H4 (cell line): ENCODE measurements around the gene BACH2. TPM values are rescaled to one million over a fixed set of nuclear protein-coding genes. Genes with fewer than 3 reads are reported as not detected.

Experiments used
- DNase-seq: peaks from one replicate; pipeline ENCODE4 v3.0.0-alpha.2; 2015; ENCODE audit warnings: low spot score
- total RNA-seq: library from RNA; depleted of rRNA; stranded (reverse); fragments of >200 nt; shearing (Covaris generic); gene quantifications from 2 replicates; pipeline ENCODE4 v1.2.3, GENCODE V29; 2014

BACH2 gene
- total RNA-seq, 1 experiment from 2014 or later: 0.31 TPM

DNA sequence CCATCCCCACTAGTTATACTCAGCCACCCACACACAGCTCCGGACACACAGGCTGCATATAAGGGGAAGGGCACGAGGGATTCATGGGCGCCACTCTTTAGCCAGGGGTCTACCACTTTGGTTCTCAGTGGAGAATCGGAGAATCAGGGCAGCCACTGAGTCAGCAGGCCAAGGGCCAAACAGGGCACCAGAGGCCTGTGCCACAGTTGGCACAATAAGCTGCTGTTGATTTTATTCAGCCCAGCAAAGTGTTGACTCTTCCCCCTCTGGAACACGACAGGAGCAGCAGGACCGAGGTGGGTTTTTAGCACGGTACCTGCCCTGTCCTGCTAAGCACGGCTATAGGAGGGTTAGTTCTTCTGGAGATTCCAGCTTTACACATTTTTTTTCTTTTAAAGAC is 354.0 kb downstream of the BACH2 start:
- DNase-seq: no peak

GRCh38 chr6:89941763-89942497 is 354.7 kb downstream of the BACH2 start:
- no peak for DNase-seq

DNA sequence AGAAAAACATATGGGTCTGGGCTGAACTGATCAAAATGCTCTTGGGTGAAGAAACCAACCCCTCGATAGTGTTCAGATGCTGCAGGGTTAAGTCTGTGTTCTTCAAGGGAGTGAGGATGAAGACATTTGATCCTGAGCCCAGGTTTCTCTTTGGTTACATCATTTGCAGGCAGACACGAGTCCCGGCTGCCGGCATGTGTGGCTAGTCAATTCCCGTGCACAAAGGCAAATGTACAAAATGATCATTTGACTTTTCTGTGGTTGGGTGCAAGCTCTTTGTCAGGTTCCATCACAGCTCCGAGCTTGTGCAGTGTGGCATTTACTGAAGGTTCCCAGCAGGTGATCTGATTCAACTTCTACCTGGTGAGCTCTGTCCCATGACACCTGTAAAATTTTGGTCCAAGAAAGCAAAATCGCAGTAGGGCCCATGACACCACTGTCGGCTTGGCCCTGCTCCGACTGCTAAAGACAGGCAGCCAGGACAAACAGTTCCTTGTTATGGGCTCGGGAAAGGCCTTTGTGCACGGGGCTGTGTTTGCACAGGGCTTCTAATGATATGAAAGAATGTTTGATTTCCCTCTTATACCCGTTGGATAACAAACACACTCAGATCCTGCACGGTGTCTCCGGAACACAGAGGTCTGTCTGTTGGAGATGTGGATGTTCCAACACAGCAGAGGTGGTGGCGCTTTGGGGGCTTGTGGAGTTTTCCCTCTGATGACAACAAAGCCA is 355.4 kb downstream of the BACH2 start:
- DNase-seq: no peak

GRCh38 chr6:89940225-89941027 is 356.2 kb downstream of the BACH2 start:
- peak; percentile 73 for DNase-seq

DNA sequence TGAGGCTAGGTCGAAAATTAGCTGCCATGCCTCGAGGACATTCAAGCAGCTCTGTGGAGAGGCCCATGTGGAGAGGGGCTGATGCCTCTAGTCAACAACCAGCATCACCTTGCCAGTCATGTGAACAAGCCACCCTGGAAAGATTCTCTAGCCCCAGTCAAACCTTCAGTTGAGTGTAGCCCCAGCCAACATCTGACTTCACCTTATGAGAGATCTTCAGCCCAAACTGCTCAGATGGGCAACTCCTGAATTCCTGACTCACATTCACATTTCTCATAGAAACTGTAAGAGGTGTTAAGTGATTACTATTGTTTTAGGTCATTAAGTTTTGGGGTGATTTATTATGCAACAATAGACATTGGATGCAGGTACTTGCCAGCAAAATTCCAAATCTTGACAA is 357.5 kb downstream of the BACH2 start:
- no peak for DNase-seq

GRCh38 chr6:89938014-89938413 is 358.6 kb downstream of the BACH2 start:
- DNase-seq: no peak

DNA sequence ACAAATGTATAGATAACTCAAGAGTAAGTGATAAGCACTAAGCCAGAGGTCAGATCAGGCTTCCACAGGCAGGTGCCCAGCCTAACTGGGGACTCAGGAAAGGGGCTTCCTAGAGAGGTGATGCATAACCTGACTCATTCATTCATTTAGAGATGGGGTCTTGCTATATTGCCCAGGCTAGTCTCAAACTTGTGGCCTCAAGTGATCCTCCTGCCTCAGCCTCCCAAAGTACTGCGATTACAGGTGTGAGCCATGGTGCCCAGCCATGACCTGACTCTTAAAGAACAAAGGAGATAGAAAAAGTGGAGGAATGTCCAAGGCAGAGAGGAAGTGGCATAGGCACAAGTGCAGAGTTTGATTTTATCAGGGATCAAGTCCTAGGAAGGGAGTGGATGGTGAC is 360.5 kb downstream of the BACH2 start:
- no peak for DNase-seq

GRCh38 chr6:89934685-89935366 is 361.8 kb downstream of the BACH2 start:
- no peak for DNase-seq

DNA sequence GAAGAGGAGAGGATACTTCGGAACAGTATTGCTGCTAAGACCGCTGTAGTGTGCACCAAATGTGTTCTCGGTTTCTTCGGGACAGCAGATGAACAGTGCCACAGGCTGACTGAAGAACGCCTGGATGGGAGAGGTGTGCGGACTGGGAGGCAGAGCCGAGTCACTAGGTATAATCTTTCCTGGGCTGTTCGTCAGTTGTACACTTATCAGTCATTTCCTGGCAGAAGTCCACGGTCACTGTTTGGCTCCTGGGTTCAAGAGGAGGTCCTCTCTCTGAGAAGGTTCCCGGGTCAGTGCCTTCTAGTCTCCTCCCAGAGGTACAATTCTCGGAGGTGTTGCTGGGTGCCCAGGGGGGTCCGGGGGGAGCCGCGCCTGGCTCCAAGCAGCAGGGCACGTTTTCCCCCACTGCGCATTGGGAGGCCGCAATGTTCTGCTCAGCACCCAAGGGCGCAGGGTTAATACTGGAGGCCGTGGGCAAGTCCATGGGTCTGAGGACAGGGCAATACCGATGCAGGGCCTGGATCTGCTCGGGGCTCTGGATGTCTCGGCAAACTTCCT is 364.3 kb downstream of the BACH2 start:
- no peak for DNase-seq

- DNase-seq: no peak
Observed at GRCh38 chr6:89930789-89931188, 365.9 kb downstream of the BACH2 start.

- no peak for DNase-seq
Observed at GRCh38 chr6:89928604-89929003, 368.0 kb downstream of the BACH2 start.

GRCh38 chr6:89927791-89928550 is 368.7 kb downstream of the BACH2 start:
- no peak for DNase-seq

DNA sequence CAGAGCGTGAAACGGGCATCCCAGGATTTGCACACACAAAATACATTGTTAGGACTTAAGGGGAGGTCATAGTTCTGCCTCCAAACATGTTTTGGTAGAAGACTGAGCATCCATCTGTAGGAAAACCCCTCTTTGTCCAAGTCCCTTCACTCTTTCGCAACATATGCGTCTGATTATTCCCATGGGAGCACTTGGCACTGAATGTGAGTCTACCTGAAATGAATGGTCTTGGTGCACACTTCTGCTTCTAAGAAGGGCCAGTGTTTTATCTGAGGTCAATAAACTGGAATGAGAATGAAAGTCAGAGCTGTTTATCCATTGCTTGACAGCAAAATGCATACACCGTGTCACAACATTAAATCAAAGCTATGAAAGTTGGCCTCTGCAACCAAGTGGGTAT is 369.4 kb downstream of the BACH2 start:
- no peak for DNase-seq

DNA sequence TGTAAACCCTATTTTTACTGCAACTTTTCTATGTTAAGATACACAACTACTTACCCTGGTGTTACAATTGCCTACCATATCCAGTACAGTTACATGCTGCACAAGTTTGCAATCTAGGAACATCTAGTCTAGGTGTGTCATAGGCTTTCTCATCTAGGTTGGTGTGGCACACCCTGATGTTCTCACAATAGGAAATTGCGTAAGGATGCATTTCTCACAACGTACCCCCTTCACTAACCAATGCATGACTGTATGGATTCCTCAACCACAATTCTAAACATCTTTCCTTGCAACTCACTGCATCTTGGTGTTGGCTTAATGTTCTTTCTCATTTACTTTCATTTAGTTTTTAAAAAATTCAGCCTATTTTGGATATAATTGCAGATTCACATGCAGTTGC is 370.8 kb downstream of the BACH2 start:
- no peak for DNase-seq

- no peak for DNase-seq
Observed at GRCh38 chr6:89924231-89924630, 372.4 kb downstream of the BACH2 start.

DNA sequence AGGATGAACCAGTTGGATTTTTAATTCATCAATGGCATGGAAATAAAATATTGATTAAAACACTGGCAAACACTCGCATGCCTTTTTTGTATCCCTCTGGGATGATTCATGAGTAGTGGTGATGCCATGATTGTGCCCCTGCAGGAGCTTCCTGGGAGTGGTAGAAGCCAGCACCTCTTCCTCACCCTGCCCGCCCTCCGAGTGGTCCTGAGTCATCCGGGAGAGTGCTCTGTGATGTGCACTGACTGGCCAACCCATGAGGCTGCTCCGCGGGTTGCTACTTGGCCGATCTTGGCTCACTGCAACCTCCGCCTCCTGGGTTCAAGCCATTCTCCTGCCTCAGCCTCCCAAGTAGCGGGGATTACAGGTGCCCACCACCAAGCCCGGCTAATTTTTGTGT is 375.0 kb downstream of the BACH2 start:
- no peak for DNase-seq

- DNase-seq: no peak
Observed at GRCh38 chr6:89921197-89921596, 375.4 kb downstream of the BACH2 start.

DNA sequence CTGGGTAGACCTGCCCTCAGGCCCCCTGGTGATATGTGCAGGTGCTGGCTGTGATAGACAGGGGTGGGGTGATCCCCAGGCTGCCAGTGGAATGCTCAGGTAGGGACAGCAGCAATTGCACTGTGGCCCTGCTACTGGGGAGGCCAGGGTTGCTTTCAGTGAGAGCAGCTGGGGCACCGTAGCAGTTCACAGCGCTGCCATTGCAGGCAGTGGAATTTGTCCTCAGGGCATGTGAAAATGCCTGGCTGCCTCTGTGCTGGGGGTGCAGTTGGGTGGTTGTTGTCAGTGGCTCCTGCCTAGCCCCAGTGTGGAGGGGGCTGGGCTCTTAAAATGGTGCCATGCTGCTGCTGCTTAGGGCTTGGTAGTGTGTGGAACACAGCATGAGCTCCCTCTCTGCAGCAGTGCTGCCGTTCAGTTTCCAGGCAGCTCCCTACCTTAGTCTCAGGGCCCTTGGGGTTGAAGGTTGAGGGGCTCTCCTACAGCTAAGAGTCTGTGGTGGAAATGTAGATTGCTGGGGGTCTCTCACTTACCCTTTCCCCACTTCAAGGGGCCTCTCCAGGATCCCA is 378.8 kb downstream of the BACH2 start:
- DNase-seq: no peak

- no peak for DNase-seq
Observed at GRCh38 chr6:89917216-89917615, 379.4 kb downstream of the BACH2 start.

- DNase-seq: no peak
Observed at GRCh38 chr6:89916136-89916920, 380.3 kb downstream of the BACH2 start.
